HFF-Myc (cell line): ENCODE results near the gene HOXD9.

Experiments used
- DNase-seq: peaks from one replicate; pipeline ENCODE4 v3.0.0-alpha.2; 2011; ENCODE audit warnings: low read depth; ENCODE audit errors: extremely low read depth
- H3K4me3 ChIP-seq: replicated peaks from 2 replicates; pipeline ENCODE4 v1.5.1; 2011; ENCODE audit warnings: low read depth, mild to moderate bottlenecking, control low read depth, low read length
- TF ChIP-seq, protein P1 (sequence below): IDR thresholded peaks from 2 replicates; pipeline ENCODE4 v1.5.1; 2012; ENCODE audit warnings: mild to moderate bottlenecking, low read depth, low read length, control low read depth; ENCODE audit errors: missing control alignments

HOXD9 gene

DNA sequence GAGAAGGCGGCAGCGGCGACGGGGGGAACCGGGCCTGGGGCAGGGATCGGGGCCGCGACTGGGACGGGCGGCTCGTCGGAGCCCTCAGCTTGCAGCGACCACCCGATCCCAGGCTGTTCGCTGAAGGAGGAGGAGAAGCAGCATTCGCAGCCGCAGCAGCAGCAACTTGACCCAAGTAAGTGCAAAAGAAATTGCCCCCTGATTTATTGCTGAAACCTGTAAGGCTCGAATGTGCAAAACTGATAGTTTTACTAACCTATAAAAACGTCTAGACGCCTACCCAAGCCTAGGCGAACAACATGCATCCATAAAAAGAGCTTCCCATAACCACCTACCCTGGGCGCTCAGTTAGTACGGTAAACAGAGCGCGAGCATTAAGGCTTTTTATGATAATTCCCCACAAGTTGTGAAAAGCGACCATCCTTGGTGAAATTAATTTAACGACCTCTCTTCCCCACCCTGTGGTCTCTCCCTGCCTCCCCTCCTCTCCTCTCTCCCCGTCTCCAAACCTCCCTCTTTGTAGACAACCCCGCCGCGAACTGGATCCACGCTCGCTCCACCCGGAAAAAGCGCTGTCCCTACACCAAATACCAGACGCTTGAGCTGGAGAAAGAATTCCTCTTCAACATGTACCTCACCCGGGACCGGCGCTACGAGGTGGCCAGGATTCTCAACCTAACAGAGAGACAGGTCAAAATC, 1.0 kb downstream of the HOXD9 start:
- no peak for DNase-seq
- TF ChIP-seq, protein P1, sequence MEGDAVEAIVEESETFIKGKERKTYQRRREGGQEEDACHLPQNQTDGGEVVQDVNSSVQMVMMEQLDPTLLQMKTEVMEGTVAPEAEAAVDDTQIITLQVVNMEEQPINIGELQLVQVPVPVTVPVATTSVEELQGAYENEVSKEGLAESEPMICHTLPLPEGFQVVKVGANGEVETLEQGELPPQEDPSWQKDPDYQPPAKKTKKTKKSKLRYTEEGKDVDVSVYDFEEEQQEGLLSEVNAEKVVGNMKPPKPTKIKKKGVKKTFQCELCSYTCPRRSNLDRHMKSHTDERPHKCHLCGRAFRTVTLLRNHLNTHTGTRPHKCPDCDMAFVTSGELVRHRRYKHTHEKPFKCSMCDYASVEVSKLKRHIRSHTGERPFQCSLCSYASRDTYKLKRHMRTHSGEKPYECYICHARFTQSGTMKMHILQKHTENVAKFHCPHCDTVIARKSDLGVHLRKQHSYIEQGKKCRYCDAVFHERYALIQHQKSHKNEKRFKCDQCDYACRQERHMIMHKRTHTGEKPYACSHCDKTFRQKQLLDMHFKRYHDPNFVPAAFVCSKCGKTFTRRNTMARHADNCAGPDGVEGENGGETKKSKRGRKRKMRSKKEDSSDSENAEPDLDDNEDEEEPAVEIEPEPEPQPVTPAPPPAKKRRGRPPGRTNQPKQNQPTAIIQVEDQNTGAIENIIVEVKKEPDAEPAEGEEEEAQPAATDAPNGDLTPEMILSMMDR: no peak
- no peak overlapping the region for H3K4me3 ChIP-seq

DNA sequence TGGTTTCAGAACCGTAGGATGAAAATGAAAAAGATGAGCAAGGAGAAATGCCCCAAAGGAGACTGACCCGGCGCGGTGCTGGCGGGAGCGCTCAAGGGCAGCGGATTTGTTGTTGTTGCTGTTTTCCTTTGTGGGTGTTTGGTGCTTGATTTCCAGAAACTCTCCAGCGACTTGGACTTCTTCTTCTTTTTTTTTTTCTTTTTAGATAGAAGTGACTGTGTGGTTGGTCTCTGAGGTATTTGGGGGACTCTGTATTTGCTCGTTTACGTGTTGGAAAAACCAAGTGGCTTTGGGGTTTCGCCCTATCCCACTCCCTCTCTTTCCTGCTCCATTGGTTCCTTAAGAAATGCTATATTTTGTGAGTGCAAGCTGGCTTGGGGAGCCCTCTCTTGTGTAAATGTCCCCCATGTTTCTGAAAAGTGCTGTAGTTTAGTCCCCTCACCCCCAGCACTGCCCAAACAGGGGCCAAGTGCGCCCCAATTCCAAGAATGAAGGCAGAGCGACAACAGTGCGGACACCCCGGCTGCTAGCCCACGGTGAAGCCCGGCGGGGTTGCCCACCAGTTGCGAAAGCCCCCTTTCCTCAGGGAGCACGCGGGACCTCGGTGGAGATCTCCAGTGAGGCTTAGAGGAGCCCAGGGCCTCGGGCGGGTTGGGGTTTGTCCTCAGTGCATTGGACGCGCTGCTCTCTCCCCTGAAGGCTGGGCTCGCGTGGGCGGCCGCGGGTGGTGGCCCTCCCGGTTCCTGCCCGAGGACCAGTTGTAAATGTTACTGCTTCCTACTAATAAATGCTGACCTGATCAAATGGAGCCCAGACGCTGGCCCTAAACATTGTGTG, 1.8 kb downstream of the HOXD9 start:
- no peak overlapping the region for H3K4me3 ChIP-seq
- no peak for DNase-seq
- TF ChIP-seq, protein P1: no peak

DNA sequence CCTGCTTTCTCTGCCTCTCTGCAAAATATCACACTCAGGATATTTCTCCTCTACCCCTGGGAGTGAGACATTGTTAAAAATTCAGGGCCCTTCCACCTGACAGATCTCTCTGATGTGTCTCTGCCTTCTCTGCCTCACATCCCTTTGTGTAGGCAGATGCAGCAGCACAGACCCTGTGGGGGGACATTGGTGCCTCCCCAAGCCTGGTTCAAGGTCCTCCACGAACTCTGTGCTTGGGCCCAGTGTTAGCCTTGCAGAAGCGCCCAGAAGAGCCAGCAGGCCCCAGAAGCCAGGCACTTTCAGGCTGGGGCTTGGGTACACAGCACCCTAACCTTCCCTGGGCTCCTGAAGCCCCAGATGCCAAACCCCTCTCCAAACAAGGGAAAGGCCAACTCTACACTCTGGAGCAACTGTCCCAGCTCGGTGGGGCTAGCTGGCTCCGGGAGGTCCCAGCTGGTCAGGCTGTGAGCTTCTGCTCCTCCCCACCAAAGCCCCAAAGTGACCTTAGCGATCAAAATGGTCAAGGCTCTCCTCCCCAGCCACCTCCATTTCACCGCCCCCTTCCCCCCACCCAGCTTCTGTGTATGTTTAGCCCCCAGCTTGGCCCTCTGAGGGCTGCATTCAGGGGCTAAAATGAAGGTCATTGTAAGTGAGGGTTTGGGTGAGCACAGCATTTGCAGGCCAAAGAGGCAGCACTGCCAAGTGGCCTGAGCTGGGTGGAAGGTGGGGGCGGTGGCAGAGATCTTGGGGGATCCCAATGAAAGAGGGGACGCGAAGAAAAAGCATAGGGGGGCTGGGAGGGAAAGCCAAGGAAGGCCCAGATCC, 2.6 kb downstream of the HOXD9 start:
- H3K4me3 ChIP-seq: no peak overlapping the region
- DNase-seq: no peak
- TF ChIP-seq, protein P1: no peak

DNA sequence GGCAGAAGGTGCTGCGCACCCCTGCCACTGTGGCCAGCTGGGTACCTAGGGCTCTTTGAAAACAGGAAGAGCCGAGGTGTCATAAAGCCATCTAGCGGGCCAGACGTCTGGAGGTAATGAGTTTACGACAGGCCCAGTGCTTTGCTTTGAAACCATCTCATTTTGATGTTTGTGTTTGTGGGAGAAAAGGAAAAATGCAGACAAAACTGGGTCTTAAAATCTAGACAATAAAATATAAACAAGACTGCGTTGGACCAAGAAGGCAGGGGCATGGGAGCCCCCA, 3.2 kb downstream of the HOXD9 start:
- TF ChIP-seq, protein P1: no peak
- DNase-seq: no peak
- H3K4me3 ChIP-seq: no peak overlapping the region

DNA sequence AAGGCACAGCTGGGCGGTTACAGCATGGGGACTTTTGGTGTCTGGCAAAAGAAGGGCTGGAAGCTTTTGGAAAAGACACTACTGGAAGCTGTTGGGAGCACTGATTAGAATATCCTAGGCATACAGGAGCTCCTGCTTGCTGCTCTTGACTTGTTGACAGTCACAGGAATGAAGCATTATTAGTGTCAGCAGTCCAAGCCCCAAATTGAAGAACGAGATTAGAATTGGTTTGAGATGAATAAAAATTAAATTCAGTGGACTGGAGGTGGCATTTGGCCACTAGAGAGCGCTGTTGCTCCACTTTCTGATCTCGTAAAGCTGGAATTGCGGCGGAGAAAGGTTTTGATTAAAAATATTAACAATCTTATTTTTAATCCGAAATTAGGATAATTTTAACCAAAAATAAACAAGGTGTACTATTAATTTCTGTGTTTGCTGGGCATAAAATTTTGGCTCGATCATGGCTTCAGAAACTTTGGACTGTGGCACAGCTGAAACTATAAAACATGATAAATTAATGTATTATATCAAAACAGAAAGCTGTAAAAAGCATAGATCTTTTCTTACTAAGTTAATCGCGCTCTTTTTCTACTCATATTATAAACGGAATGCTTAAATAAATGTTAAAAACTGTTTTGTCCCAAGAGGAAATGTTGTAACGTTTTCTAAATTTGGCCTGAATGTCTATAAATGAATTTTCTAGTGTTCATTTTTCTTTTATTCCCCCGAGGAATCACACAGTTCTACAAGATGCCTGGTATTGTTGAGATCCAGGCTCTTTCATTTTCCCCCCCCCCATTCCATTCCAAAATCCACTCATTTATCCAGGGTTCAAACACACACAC, 4.6 kb downstream of the HOXD9 start:
- TF ChIP-seq, protein P1: peak; percentile 68
- peak; percentile 32 for DNase-seq

DNA sequence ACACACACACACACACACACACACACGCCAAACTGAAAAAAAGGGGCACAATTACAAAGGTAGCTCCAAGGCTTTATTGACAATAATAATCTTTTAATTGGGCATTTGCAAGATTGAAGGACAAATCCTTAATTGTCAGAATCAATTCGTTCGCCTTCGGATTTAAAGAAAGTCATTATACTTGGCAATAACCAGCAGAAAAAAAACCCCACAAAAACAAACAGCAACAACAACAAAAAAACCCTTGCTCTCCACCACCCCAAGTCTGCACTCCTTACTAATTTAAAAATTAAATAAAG, 5.2 kb downstream of the HOXD9 start:
- H3K4me3 ChIP-seq: no peak overlapping the region
- no peak for DNase-seq
- TF ChIP-seq, protein P1: no peak

More for the DNA sequence above, 4.6 kb downstream of the HOXD9 start:
- H3K4me3 ChIP-seq: no peak overlapping the region
